Liver (tissue), 9 donors: ENCODE measurements around the gene FAXC. TPM values are rescaled to one million over a fixed set of nuclear protein-coding genes. Genes with fewer than 3 reads are reported as not detected.

Experiments
- DNase-seq: peaks from one replicate; pipeline ENCODE4 v3.0.0-alpha.2; 2017; ENCODE audit warnings: low spot score
- H3K27ac ChIP-seq, 2 donors: one replicate each; pipeline ENCODE4 v1.7.0; 2013; ENCODE audit warnings: inconsistent platforms in 2 of 2, low read length in 2 of 2, control low read depth in 1 of 2, low read depth in 1 of 2, mild to moderate bottlenecking in 1 of 2
- H3K27me3 ChIP-seq, 4 donors: one replicate each; pipeline versions ENCODE4 v1.6.1 to v1.7.0; 2013; ENCODE audit warnings: low read length in 3 of 4, inconsistent platforms in 1 of 4, mild to moderate bottlenecking in 1 of 4, moderate library complexity in 1 of 4; ENCODE audit not compliant: control insufficient read depth in 4 of 4, insufficient read depth in 4 of 4
- H3K36me3 ChIP-seq, 4 donors: one replicate each; pipeline versions ENCODE4 v1.6.1 to v1.7.0; 2013; ENCODE audit warnings: low read length in 3 of 4, mild to moderate bottlenecking in 3 of 4, low read depth in 1 of 4, moderate library complexity in 1 of 4; ENCODE audit not compliant: control insufficient read depth in 4 of 4, insufficient read depth in 3 of 4
- H3K4me1 ChIP-seq, 4 donors: one replicate each; pipeline versions ENCODE4 v1.6.1 to v1.7.0; 2013; ENCODE audit warnings: low read length in 3 of 4, mild to moderate bottlenecking in 3 of 4, moderate library complexity in 1 of 4; ENCODE audit not compliant: control insufficient read depth in 4 of 4, insufficient read depth in 4 of 4
- H3K4me3 ChIP-seq, 3 donors: one replicate each; pipeline versions ENCODE4 v1.6.1 to v1.7.0; 2013; ENCODE audit warnings: low read length in 3 of 3, control low read depth in 1 of 3, low read depth in 1 of 3, mild to moderate bottlenecking in 1 of 3
- H3K9ac ChIP-seq, 2 donors: one replicate each; pipeline ENCODE4 v1.7.0; 2013; ENCODE audit warnings: low read length in 2 of 2, mild to moderate bottlenecking in 2 of 2, moderate library complexity in 2 of 2, control low read depth in 1 of 2, low read depth in 1 of 2
- H3K9me3 ChIP-seq, 4 donors: one replicate each; pipeline versions ENCODE4 v1.6.1 to v1.7.0; 2013; ENCODE audit warnings: low read length in 3 of 4; ENCODE audit not compliant: control insufficient read depth in 4 of 4
- EGR1 ChIP-seq, 2 donors: IDR thresholded peaks; 2 replicates each; pipeline ENCODE4 v1.6.1; 2016 to 2018; ENCODE audit warnings: antibody characterized with exemption in 2 of 2, low read depth in 2 of 2
- FOXA1 ChIP-seq: IDR thresholded peaks from 2 replicates; pipeline ENCODE4 v1.6.1; 2016; ENCODE audit warnings: antibody characterized with exemption
- FOXA2 ChIP-seq: IDR thresholded peaks from 2 replicates; pipeline ENCODE4 v1.6.1; 2016; ENCODE audit warnings: antibody characterized with exemption
- GABPA ChIP-seq, 2 donors: IDR thresholded peaks in 1 of 2; conservative IDR thresholded peaks in 1 of 2; 2 replicates each; pipeline ENCODE4 v1.6.1; 2016; ENCODE audit warnings: antibody characterized with exemption in 2 of 2, mild to moderate bottlenecking in 1 of 2, moderate library complexity in 1 of 2
- HNF4A ChIP-seq, 2 donors: conservative IDR thresholded peaks; 2 replicates each; pipeline ENCODE4 v1.6.1; 2016; ENCODE audit warnings: antibody characterized with exemption in 2 of 2, mild to moderate bottlenecking in 2 of 2
- HNF4G ChIP-seq: IDR thresholded peaks from 2 replicates; pipeline ENCODE4 v1.6.1; 2016; ENCODE audit warnings: antibody characterized with exemption
- JUND ChIP-seq, 2 donors: IDR thresholded peaks; 2 replicates each; pipeline ENCODE4 v1.6.1; 2016; ENCODE audit warnings: antibody characterized with exemption in 2 of 2
- NR2F2 ChIP-seq: IDR thresholded peaks from 2 replicates; pipeline ENCODE4 v1.6.1; 2016; ENCODE audit warnings: antibody characterized with exemption
- RAD21 ChIP-seq, 2 donors: IDR thresholded peaks; 2 replicates each; pipeline ENCODE4 v1.6.1; 2016; ENCODE audit warnings: antibody characterized with exemption in 2 of 2, mild to moderate bottlenecking in 2 of 2
- RXRA ChIP-seq, 2 donors: IDR thresholded peaks; 2 replicates each; pipeline ENCODE4 v1.6.1; 2017 to 2018; ENCODE audit warnings: antibody characterized with exemption in 2 of 2, mild to moderate bottlenecking in 1 of 2
- SP1 ChIP-seq: IDR thresholded peaks from 2 replicates; pipeline ENCODE4 v1.6.1; 2018; ENCODE audit warnings: antibody characterized with exemption, mild to moderate bottlenecking
- TAF1 ChIP-seq: conservative IDR thresholded peaks from 2 replicates; pipeline ENCODE4 v1.6.1; 2016; ENCODE audit warnings: antibody characterized with exemption, mild to moderate bottlenecking
- YY1 ChIP-seq: IDR thresholded peaks from 2 replicates; pipeline ENCODE4 v1.6.1; 2016; ENCODE audit warnings: antibody characterized with exemption, mild to moderate bottlenecking
- WGBS: extraction: QIAGEN DNeasy Blood & Tissue Kit; methylation state at CpG from one replicate; pipeline ENCODE4 v1.1.7; 2013; 5-methylcytosine and 5-hydroxymethylcytosine counted together
- polyA plus RNA-seq, 2 donors: library from polyadenylated mRNA; stranded (reverse) in 1 of 2; unstranded in 1 of 2; fragments of 200-250 nt in 1 of 2; fragments of >200 nt in 1 of 2; fragmentation: Nextera tagmentation in 1 of 2; extraction: Ambion mirVana in 1 of 2; gene quantifications; one replicate each; pipeline versions ENCODE4 v1.2.1 to v1.2.3, GENCODE V29; 2013 to 2015
- total RNA-seq, 2 donors: library from RNA; depleted of rRNA; stranded (reverse); fragments of >200 nt; gene quantifications; one replicate each; pipeline ENCODE4 v1.2.3, GENCODE V29; 2014
- TF ChIP-seq, protein P1 (sequence below): IDR thresholded peaks from 2 replicates; pipeline ENCODE4 v1.6.1; 2016; ENCODE audit warnings: antibody characterized with exemption
- TF ChIP-seq, protein P2 (sequence below): IDR thresholded peaks from 2 replicates; pipeline ENCODE4 v1.6.1; 2016; ENCODE audit warnings: antibody characterized with exemption
- TF ChIP-seq, protein P3 (sequence below): IDR thresholded peaks from 2 replicates; pipeline ENCODE4 v1.6.1; 2016; ENCODE audit warnings: antibody characterized with exemption
- TF ChIP-seq, protein P4 (sequence below): IDR thresholded peaks from 2 replicates; pipeline ENCODE4 v1.6.1; 2016; ENCODE audit warnings: antibody characterized with exemption, mild to moderate bottlenecking
- TF ChIP-seq, protein P5 (sequence below): fragments of 150-350 bp; IDR thresholded peaks from 2 replicates; pipeline ENCODE4 v1.5.1; 2017; ENCODE audit warnings: improper control_type of control experiment, low read depth, low read length; ENCODE audit not compliant: missing input control
- donor health status: healthy.
- donor health status: healthy.
- donor health status: healthy.
- donor health status: healthy.
- donor health status: healthy.

Gene FAXC
- total and polyA plus RNA-seq, 4 donors: under 0.01 to 0.14 TPM; not detected in 2

DNA sequence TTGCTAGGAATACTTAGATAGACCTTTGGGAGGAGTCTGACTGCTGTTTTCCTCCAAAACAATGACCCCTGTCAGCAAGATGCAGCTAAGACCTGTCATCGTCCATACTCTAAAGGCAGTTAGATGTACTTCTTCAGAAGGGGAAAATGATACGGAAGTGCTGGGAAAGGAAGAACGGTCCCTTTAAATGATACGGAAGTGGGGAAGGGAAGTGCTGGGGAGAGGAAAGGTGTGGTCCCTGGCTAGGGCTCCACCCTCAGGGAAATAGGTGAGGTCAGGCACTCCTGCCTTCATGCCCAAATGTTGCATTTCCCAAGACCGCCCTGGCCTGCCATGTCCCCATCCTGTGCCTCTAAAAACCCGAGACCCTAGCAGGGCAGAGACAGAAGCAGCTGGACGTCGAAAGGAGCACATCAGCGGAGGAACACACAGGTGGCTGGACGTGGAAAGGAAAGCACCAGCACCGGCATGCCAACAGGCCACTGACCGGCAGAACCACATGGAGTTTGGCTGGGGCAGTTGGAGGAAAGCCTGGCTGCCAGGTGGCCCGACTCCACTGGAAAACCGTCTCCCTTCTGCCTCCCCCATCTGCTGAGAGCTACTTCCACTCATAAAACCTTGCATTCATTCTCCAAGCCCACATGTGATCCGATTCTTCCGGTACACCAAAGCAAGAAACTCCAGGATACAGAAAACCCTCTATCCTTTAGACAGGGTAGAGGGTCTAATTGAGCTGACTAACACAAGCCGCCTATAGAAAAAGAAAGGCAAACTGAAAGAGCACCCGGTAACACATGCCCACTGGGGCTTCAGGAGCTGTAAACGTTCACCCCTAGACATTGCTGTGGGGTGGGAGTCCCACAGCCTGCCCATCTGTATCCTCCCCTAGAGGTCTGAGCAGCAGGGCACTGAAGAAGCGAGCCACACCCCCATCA, 94.6 kb downstream of the FAXC start (continued):
- TF ChIP-seq, protein P1, sequence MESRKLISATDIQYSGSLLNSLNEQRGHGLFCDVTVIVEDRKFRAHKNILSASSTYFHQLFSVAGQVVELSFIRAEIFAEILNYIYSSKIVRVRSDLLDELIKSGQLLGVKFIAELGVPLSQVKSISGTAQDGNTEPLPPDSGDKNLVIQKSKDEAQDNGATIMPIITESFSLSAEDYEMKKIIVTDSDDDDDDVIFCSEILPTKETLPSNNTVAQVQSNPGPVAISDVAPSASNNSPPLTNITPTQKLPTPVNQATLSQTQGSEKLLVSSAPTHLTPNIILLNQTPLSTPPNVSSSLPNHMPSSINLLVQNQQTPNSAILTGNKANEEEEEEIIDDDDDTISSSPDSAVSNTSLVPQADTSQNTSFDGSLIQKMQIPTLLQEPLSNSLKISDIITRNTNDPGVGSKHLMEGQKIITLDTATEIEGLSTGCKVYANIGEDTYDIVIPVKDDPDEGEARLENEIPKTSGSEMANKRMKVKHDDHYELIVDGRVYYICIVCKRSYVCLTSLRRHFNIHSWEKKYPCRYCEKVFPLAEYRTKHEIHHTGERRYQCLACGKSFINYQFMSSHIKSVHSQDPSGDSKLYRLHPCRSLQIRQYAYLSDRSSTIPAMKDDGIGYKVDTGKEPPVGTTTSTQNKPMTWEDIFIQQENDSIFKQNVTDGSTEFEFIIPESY: no peak
- TF ChIP-seq HNF4G (no peak), SP1 (no peak), FOXA1 (no peak), RXRA (IDR thresholded peaks at IDR 0.05) (no peak), FOXA2 (no peak), RAD21 (IDR thresholded peaks at IDR 0.05) (no peak), GABPA (IDR thresholded peaks at IDR 0.05 in 1 of 2, conservative IDR thresholded peaks at IDR 0.05 in 1 of 2) (no peak)
- TF ChIP-seq, protein P2, sequence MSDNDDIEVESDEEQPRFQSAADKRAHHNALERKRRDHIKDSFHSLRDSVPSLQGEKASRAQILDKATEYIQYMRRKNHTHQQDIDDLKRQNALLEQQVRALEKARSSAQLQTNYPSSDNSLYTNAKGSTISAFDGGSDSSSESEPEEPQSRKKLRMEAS: no peak

DNA sequence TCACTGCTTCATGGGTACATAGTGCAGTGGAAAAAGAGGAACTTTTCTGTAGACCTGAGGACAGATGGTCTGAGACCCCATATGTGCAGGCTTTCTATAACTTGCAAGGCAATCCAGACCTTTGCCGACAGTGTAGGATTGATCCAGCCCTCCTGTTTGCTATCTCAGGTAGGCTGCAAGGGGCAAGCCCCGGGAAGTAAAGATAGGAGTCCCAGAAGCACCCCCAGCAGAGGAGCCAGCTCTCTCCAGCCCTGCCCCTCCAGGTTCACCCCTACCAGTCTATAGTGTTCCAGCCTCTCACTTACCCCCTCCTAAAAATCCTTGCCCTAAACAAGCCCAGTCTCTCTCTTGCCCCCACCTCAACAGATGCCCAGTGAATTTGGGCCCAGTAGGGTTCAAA, 96.2 kb downstream of the FAXC start:
- no peaks in the 10 kb centered on the region for H3K36me3 ChIP-seq
- no peak overlapping the region for H3K9ac ChIP-seq
- DNase-seq: no peak
- TF ChIP-seq RAD21 (IDR thresholded peaks at IDR 0.05): no peak
- TF ChIP-seq, protein P3, sequence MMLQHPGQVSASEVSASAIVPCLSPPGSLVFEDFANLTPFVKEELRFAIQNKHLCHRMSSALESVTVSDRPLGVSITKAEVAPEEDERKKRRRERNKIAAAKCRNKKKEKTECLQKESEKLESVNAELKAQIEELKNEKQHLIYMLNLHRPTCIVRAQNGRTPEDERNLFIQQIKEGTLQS: no peak
- no peak for TF ChIP-seq RXRA (IDR thresholded peaks at IDR 0.05)
- no peak for TF ChIP-seq FOXA2
- TF ChIP-seq FOXA1: no peak
- TF ChIP-seq, protein P4, sequence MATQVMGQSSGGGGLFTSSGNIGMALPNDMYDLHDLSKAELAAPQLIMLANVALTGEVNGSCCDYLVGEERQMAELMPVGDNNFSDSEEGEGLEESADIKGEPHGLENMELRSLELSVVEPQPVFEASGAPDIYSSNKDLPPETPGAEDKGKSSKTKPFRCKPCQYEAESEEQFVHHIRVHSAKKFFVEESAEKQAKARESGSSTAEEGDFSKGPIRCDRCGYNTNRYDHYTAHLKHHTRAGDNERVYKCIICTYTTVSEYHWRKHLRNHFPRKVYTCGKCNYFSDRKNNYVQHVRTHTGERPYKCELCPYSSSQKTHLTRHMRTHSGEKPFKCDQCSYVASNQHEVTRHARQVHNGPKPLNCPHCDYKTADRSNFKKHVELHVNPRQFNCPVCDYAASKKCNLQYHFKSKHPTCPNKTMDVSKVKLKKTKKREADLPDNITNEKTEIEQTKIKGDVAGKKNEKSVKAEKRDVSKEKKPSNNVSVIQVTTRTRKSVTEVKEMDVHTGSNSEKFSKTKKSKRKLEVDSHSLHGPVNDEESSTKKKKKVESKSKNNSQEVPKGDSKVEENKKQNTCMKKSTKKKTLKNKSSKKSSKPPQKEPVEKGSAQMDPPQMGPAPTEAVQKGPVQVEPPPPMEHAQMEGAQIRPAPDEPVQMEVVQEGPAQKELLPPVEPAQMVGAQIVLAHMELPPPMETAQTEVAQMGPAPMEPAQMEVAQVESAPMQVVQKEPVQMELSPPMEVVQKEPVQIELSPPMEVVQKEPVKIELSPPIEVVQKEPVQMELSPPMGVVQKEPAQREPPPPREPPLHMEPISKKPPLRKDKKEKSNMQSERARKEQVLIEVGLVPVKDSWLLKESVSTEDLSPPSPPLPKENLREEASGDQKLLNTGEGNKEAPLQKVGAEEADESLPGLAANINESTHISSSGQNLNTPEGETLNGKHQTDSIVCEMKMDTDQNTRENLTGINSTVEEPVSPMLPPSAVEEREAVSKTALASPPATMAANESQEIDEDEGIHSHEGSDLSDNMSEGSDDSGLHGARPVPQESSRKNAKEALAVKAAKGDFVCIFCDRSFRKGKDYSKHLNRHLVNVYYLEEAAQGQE: no peak
- no peak for TF ChIP-seq EGR1 (IDR thresholded peaks at IDR 0.05; ENCODE audit: low read depth in 2 of 2)
- TF ChIP-seq, protein P2: no peak
- TF ChIP-seq SP1: no peak
- TF ChIP-seq GABPA (IDR thresholded peaks at IDR 0.05 in 1 of 2, conservative IDR thresholded peaks at IDR 0.05 in 1 of 2): no peak
- TF ChIP-seq, protein P1: no peak
- no peak for TF ChIP-seq JUND (IDR thresholded peaks at IDR 0.05)
- TF ChIP-seq HNF4G: no peak
- no peak for TF ChIP-seq HNF4A (conservative IDR thresholded peaks at IDR 0.05)
- no peak for TF ChIP-seq YY1
- no peak for TF ChIP-seq NR2F2
- no peak for TF ChIP-seq TAF1
- TF ChIP-seq, protein P5, sequence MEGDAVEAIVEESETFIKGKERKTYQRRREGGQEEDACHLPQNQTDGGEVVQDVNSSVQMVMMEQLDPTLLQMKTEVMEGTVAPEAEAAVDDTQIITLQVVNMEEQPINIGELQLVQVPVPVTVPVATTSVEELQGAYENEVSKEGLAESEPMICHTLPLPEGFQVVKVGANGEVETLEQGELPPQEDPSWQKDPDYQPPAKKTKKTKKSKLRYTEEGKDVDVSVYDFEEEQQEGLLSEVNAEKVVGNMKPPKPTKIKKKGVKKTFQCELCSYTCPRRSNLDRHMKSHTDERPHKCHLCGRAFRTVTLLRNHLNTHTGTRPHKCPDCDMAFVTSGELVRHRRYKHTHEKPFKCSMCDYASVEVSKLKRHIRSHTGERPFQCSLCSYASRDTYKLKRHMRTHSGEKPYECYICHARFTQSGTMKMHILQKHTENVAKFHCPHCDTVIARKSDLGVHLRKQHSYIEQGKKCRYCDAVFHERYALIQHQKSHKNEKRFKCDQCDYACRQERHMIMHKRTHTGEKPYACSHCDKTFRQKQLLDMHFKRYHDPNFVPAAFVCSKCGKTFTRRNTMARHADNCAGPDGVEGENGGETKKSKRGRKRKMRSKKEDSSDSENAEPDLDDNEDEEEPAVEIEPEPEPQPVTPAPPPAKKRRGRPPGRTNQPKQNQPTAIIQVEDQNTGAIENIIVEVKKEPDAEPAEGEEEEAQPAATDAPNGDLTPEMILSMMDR: no peak
- no peak overlapping the region for H3K27ac ChIP-seq
- no peaks in the 10 kb centered on the region for H3K9me3 ChIP-seq
- no peaks in the 10 kb centered on the region for H3K4me1 ChIP-seq
- H3K4me3 ChIP-seq: no peak overlapping the region
- 73% methylated on average over 2 of the region's 2 CpGs for WGBS
- no peaks in the 10 kb centered on the region for H3K27me3 ChIP-seq
